Aorta (tissue), 5 donors: ENCODE measurements around the gene CORO1C. TPM values are rescaled to one million over a fixed set of nuclear protein-coding genes. Genes with fewer than 3 reads are reported as not detected.

Experiments used
- ATAC-seq: fragments of 200-7000 bp; cut with Tn5 transposase; one replicate; pipeline ENCODE4 v1.9.1; 2022; ENCODE audit warnings: moderate library complexity; ENCODE audit not compliant: low FRiP score
- DNase-seq, 2 donors: peaks; one replicate each; pipeline ENCODE4 v3.0.0-alpha.2; 2020
- H3K27ac ChIP-seq, 2 donors: one replicate each; pipeline ENCODE4 v1.5.1; 2013; ENCODE audit warnings: low read length in 2 of 2, mild to moderate bottlenecking in 2 of 2, moderate library complexity in 2 of 2, control low read depth in 1 of 2, inconsistent platforms in 1 of 2, low read depth in 1 of 2
- H3K27me3 ChIP-seq, 2 donors: one replicate each; pipeline ENCODE4 v1.6.1; 2013; ENCODE audit warnings: control low read depth in 1 of 2, low read length in 1 of 2, mild to moderate bottlenecking in 1 of 2, moderate library complexity in 1 of 2; ENCODE audit not compliant: insufficient read depth in 2 of 2, control insufficient read depth in 1 of 2
- H3K36me3 ChIP-seq, 2 donors: one replicate each; pipeline ENCODE4 v1.6.1; 2013; ENCODE audit warnings: control low read depth in 1 of 2, low read length in 1 of 2, mild to moderate bottlenecking in 1 of 2; ENCODE audit not compliant: insufficient read depth in 2 of 2, control insufficient read depth in 1 of 2
- H3K4me1 ChIP-seq, 2 donors: one replicate each; pipeline ENCODE4 v1.6.1; 2013; ENCODE audit warnings: low read length in 2 of 2, control low read depth in 1 of 2, mild to moderate bottlenecking in 1 of 2, moderate library complexity in 1 of 2; ENCODE audit not compliant: insufficient read depth in 2 of 2, control insufficient read depth in 1 of 2
- H3K4me3 ChIP-seq, 2 donors: one replicate each; pipeline ENCODE4 v1.5.1; 2013; ENCODE audit warnings: low read length in 2 of 2, control low read depth in 1 of 2, mild to moderate bottlenecking in 1 of 2
- H3K9me3 ChIP-seq: one replicate; pipeline ENCODE4 v1.6.1; 2013; ENCODE audit warnings: mild to moderate bottlenecking, low read length; ENCODE audit not compliant: control insufficient read depth
- WGBS, 2 donors: extraction: QIAGEN DNeasy Blood & Tissue Kit; methylation state at CpG; one replicate each; pipeline ENCODE4 v1.1.7; 2013; 5-methylcytosine and 5-hydroxymethylcytosine counted together
- intact Hi-C, 2 donors: fragments of 100-400 bp; cut with DNase I; formaldehyde crosslinking; loops; one replicate each; pipeline versions ENCODE4 v1.14.2 to v1.15.0; 2022
- polyA plus RNA-seq, 2 donors: library from polyadenylated mRNA; stranded (reverse); fragments of 200-250 nt; gene quantifications; one replicate each; pipeline ENCODE4 v1.2.3, GENCODE V29; 2013
- total RNA-seq, 2 donors: library from RNA; stranded (reverse); fragmentation: NEBNext Ultra II Directional; extraction: Animal tissue kit (Norgen Biotek cat#: 25700); gene quantifications; one replicate each; pipeline ENCODE4 v1.2.1, GENCODE V29; 2021
- donor health status: healthy with polysubstance abuse.
- donor health status: Bipolar disorder and iron deficiency.
- donor health status: DM: no; HTN: no; CAD: no.
- donor health status: DM: no; HTN: no; CAD: no.
- donor health status: DM: yes; HTN: yes; CAD: no.

The CORO1C gene
- total and polyA plus RNA-seq, 4 donors = 68.0 to 387 (median 176) TPM

DNA sequence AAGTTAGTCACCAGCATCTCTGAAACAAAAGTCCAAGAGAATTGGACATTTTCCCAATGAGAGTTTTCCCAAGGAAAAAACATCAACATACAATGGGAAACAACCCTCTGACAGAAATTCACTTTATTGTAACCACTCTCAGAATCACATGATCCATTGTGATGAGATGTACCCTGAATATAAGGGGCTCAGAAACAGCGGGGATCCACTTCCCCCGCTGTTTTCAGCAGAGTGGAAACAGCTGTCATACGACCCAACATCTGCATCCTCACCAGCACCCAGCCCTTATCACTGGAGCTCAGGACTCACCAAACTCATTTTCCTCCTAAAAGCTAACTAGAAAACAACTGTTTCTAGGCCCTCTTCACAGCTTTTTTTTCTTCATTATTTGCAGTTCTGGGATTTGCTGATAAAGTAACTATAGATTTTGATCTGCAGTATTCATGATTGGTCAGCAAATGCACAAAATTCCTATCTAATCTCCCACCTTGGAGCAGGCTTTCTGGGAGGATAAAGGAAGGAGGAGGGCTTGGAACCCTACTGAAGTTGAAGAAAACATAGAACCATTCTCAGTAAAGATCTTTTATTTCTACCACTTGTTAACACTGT, 31.3 kb downstream of the CORO1C start:
- DNase-seq (no peak), ATAC-seq (no peak)
- peak overlapping the region in 1 of 2 donors; percentile 30 for H3K27ac ChIP-seq
- 66 to 68% methylated on average over 3 of the region's 3 CpGs for WGBS, 2 donors
- H3K27me3 ChIP-seq = no peaks in the 10 kb centered on the region
- no peaks in the 10 kb centered on the region for H3K9me3 ChIP-seq
- H3K36me3 ChIP-seq = peaks cover 1 to 5% of the 10 kb centered on the region in 2 donors
- intact Hi-C loops = no loop called here
- no peak overlapping the region for H3K4me3 ChIP-seq
- peaks cover 13 to 16% of the 10 kb centered on the region in 2 donors for H3K4me1 ChIP-seq

DNA sequence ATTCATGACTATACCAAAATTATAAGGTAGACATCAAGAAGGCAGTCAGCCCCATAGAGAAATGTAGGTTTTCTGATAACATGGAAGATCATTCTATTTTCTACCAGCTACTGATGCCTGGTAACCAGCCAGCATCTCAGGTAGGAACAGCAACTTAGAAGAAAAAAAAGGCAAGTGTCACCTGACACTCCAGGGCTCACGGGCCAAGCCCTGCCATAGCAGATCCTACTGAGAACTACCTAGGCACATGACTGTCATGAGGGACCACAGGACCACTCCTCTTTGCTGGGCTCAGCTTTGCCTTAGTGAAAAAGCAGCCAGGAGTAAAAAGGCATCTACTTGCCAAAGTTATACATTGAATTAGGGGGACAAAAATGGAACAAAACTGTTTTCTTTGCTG, 33.4 kb downstream of the CORO1C start:
- Histone ChIP-seq H3K4me3 (no peak overlapping the region), H3K9me3 (no peaks in the 10 kb centered on the region), H3K4me1 (peaks cover 11 to 15% of the 10 kb centered on the region in 2 donors), H3K27me3 (no peaks in the 10 kb centered on the region), H3K27ac (peak overlapping the region in 1 of 2 donors; percentile 6), H3K36me3 (peaks cover 1 to 5% of the 10 kb centered on the region in 2 donors)
- 64% methylated on average over 1 of the region's 1 CpG for WGBS, 2 donors
- DNase-seq (no peak), ATAC-seq (no peak)
- intact Hi-C loops = no loop called here

DNA sequence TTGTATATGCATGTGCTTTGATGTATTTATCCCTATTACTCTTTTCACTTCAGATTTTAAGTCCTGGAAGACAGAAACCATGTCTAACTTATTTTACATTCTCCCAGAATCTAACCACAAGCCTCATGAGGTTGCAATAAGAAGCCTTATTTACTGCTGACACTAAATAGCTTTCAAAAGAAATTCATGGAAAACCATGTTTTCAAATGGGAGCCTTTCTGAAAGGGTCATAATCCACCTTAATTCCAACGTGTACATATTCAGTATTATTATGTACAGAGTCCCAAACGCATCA, 34.4 kb downstream of the CORO1C start:
- 36 to 37% methylated on average over 2 of the region's 2 CpGs for WGBS, 2 donors
- Histone ChIP-seq H3K27ac (no peak overlapping the region), H3K27me3 (no peaks in the 10 kb centered on the region), H3K9me3 (no peaks in the 10 kb centered on the region), H3K36me3 (peaks cover 1 to 5% of the 10 kb centered on the region in 2 donors), H3K4me1 (peaks cover 3 to 13% of the 10 kb centered on the region in 2 donors), H3K4me3 (no peak overlapping the region)
- intact Hi-C loops = no loop called here
- no peak for ATAC-seq
- no peak for DNase-seq

DNA sequence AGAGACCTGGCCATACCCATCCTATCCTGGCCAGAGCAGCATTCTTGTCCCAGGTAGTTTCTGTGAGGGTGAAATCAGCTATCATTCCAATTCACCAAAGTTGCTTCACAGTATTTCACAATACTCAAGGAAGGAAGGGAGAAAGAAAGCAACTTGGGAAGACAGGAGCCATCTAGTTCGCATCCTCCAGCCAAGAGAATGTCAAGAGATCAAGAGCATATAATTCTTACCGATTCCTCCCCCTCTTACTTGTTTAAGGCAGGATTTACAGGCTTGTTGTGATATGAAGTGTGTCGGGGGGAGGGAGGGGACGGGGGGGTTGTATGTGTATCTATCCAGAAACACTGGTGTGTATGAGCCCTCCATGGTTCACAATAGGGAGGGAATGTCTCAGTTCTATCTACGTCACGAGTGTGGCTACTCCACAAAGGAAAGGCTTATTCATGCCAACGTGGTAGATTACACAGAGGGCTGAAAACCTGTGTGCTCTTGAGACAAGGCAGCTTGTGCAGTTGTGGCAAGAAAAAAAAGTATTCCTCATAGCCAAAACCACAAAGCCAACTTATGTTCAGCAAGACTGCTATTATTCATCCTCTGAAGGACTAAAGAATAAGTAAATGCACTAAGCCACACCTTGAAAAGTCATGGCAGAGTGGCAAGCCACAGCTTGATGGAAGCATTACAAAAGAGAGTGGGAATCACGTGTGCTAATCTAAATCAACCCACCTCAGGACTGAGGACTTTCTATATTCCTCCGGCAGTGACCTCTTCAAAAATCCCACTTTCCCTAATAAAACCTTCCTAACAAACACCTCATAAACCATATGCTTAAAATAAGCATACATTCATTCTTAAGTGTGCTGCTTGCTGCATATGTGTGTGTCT, 35.0 kb downstream of the CORO1C start:
- 35 to 38% methylated on average over 9 of the region's 9 CpGs for WGBS, 2 donors
- Histone ChIP-seq H3K4me3 (no peak overlapping the region), H3K36me3 (peaks cover 1 to 5% of the 10 kb centered on the region in 2 donors)

DNA sequence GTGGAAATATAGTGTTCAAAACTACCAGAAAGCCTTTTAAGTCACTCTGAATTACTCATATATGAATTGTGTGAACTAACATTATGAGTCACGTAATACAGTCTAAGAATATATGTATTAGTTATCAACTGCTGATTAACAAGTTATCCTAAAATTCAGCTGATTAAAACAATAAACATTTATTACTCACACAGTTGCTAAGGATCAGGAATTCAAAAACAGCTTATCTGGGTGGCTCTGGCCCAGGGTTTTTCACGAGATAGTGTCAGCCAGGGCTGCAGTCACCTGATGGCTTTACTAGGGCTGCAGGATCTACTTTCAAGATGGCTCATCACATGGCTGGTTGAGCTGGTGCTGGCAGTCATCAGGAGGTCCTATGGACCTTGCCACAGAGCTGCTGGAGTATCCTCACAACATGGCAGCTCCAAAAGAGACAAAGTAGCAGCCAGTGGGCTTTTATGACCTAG, 36.5 kb downstream of the CORO1C start:
- intact Hi-C loops = loop anchor here (5.0 kb wide), 2 partner anchors 32 to 37 kb away; partner anchors contain the start of gene CORO1C (in 1 of the 2)
- peaks cover 1 to 5% of the 10 kb centered on the region in 2 donors for H3K36me3 ChIP-seq
- no peak for DNase-seq
- peaks cover 3 to 10% of the 10 kb centered on the region in 2 donors for H3K4me1 ChIP-seq
- no peak overlapping the region for H3K27ac ChIP-seq
- no peaks in the 10 kb centered on the region for H3K9me3 ChIP-seq
- no peak for ATAC-seq
- no peaks in the 10 kb centered on the region for H3K27me3 ChIP-seq
- WGBS, 2 donors = 45 to 54% methylated on average over 2 of the region's 2 CpGs
- no peak overlapping the region for H3K4me3 ChIP-seq

More for the DNA sequence above, 35.0 kb downstream of the CORO1C start:
- Histone ChIP-seq H3K4me1 (peaks cover 3 to 13% of the 10 kb centered on the region in 2 donors), H3K27me3 (no peaks in the 10 kb centered on the region), H3K9me3 (no peaks in the 10 kb centered on the region), H3K27ac (peak overlapping the region; percentile 30 to 52)
- ATAC-seq (no peak), DNase-seq (no peak)
- intact Hi-C loops = no loop called here

DNA sequence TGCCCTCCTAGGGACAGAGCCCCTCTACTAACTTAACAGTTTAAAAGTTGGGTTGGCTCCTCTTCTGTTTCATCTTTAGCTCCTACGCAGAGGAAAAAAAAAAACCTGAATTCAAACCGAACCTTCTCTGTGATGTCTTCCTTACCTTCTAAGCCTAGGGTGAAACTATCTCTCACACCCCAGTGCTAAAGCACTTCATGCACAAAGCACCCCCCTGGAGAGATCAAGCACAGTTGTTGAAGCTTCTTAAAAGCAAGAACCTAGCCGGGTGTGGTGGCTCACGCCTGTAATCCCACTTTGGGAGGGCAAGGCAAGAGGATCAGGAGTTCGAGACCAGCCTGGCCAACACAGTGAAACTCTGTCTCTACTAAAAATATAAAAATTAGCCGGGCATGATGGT, 37.6 kb downstream of the CORO1C start:
- Histone ChIP-seq H3K9me3 (no peaks in the 10 kb centered on the region), H3K27me3 (no peaks in the 10 kb centered on the region), H3K4me3 (no peak overlapping the region), H3K27ac (no peak overlapping the region), H3K4me1 (peaks cover 3 to 10% of the 10 kb centered on the region in 2 donors), H3K36me3 (peaks cover 0 to 1% of the 10 kb centered on the region in 2 donors)
- DNase-seq = no peak
- intact Hi-C loops = loop anchor here (5.0 kb wide), 2 partner anchors 34 to 39 kb away; partner anchors contain the start of gene CORO1C (in 1 of the 2)
- 87 to 91% methylated on average over 6 of the region's 6 CpGs for WGBS, 2 donors
- ATAC-seq = no peak

DNA sequence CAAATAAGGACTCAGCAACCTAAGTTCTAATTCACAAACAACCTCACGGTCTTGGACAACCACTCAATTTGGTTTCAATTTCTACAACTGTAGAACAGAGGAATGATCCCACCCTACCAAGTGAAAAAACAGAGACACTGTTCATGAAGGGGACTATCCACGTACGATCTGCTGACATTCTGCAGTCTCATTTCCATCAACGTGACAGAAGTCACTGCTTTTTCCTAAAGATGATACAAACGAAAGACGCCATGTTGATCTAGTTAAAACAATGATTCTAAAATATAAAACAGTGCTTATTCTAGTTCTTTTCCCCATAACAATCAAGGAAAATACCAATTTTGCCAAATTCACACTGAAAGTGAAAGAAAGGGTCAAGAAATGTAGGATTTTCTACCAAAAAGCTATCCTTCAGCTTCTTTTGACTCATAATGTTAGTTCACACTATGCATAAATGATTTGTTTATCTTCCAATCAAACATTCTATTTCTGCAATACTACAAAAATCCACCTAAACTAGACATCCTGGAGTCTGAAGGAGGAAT, 38.1 kb downstream of the CORO1C start:
- no peaks in the 10 kb centered on the region for H3K27me3 ChIP-seq
- H3K27ac ChIP-seq = peak overlapping the region in 1 of 2 donors; percentile 39
- H3K36me3 ChIP-seq = no peaks in the 10 kb centered on the region
- H3K9me3 ChIP-seq = no peaks in the 10 kb centered on the region
- DNase-seq (no peak), ATAC-seq (no peak)
- WGBS, 2 donors = 83 to 89% methylated on average over 6 of the region's 6 CpGs
- intact Hi-C loops = loop anchor here (5.0 kb wide), 2 partner anchors 34 to 39 kb away; partner anchors contain the start of gene CORO1C (in 1 of the 2)
- H3K4me1 ChIP-seq = peaks cover 3 to 10% of the 10 kb centered on the region in 2 donors
- no peak overlapping the region for H3K4me3 ChIP-seq

DNA sequence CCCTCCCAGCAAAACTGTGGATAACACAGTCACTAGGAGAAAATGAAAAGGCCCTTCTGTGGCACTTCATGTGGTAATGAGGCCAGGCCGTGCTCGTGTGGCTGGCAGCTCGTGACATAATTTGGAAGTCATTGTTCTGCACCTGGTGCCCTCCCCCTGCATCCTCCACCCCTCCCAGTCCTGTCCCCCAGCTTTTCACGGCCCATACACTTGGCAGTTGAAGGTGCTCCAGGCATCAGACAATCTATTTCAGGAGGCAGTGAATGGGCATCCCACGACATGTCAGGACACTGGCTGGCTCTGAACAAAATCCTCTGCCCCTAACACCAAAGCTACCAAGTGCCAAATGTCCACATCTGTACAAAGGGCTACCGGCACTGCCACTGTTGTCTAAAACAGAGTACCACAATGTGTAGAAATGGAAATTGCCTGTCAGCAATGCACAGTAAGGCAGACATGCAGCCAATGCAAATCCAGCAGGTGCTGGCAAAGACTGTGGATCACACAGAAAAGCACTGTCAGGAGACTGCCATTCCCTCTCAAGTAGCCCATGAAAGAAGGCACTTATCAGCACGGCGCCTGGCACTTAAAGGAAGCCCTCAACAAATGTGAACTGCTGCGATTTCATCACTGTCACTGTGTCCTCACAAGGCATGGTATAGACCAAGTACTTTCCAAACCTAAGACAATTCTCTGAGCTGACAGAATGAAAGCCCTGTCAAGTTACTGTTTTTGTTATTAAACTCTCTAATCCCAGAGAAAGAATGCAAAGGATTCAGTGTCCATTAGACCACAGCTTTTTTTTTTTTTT, 39.1 kb downstream of the CORO1C start:
- H3K9me3 ChIP-seq = no peaks in the 10 kb centered on the region
- WGBS, 2 donors = 8 to 10% methylated on average over 9 of the region's 9 CpGs
- ATAC-seq = peak; percentile 43
- no peaks in the 10 kb centered on the region for H3K36me3 ChIP-seq
- no peaks in the 10 kb centered on the region for H3K27me3 ChIP-seq
- peak overlapping the region; percentile 86 to 100 for H3K27ac ChIP-seq
- H3K4me1 ChIP-seq = peaks cover 3 to 7% of the 10 kb centered on the region in 2 donors
- intact Hi-C loops = loop anchor here (5.0 kb wide), 2 partner anchors 35 to 40 kb away; partner anchors contain the start of gene CORO1C (in 1 of the 2)
- no peak overlapping the region for H3K4me3 ChIP-seq
- peak in 1 of 2 donors; percentile 80 for DNase-seq
